ENCODE data around the gene HLA-DMB.

DNA sequence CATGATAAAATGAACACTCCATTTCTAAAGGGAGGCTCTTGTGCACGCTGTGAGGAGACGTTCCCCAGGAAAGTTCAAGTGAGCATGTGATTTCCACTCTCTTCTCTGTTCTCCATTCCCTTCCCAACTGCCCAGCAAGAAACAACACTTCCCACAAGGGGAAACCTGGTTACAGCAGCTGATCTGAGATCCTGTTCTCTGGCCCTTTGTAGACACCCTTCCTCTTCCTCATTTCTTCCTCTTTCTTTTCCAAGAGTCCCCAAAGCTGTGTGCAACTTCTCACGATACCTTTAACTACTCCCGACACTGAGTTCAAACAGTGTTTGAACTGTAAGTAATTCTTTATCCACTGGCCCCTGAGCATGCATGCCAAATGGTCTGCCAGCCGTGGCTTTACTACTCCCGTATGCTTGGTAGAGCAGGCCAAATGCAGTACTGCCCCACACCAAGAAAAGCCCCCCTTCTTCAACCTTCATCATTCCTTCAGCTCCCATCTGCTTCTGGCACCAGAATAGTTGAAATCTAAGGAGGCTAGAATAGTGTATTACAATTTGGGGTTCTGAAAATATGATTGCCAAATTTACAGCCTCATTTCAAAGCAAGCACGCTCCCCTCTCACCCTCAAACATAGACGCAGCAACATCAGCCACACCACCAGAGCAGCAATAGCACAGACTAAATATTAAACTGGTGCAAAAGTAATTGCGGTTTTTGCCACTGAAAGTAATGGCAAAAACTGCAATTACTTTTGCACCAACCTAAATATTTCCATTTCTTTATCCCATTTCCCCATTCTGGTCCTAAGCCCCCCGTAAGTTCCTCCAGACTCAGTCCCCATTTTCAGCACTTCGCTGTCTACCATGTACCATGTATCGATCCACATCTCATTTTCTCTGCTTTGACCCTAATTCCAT lies 4.3 kb downstream of the HLA-DMB start:
- TF ChIP-seq, protein P1, sequence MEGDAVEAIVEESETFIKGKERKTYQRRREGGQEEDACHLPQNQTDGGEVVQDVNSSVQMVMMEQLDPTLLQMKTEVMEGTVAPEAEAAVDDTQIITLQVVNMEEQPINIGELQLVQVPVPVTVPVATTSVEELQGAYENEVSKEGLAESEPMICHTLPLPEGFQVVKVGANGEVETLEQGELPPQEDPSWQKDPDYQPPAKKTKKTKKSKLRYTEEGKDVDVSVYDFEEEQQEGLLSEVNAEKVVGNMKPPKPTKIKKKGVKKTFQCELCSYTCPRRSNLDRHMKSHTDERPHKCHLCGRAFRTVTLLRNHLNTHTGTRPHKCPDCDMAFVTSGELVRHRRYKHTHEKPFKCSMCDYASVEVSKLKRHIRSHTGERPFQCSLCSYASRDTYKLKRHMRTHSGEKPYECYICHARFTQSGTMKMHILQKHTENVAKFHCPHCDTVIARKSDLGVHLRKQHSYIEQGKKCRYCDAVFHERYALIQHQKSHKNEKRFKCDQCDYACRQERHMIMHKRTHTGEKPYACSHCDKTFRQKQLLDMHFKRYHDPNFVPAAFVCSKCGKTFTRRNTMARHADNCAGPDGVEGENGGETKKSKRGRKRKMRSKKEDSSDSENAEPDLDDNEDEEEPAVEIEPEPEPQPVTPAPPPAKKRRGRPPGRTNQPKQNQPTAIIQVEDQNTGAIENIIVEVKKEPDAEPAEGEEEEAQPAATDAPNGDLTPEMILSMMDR (IDR thresholded peaks at IDR 0.05), result no peak
- no peak for TF ChIP-seq ZFX (IDR thresholded peaks at IDR 0.05; ENCODE audit: borderline replicate concordance)

Data from 22Rv1 (cell line).